HepG2 (cell line): ENCODE data around the gene PARP15. TPM values are rescaled to one million over a fixed set of nuclear protein-coding genes. Genes with fewer than 3 reads are reported as not detected.

Experiments
- ATAC-seq: fragments of 200-7000 bp; cut with Tn5 transposase; 3 replicates; pipeline ENCODE4 v1.9.1; 2020; ENCODE audit warnings: mild to moderate bottlenecking, moderate library complexity
- BruUV-seq: library from RNA; stranded (reverse); fragments of 400-500 nt; replicated peaks from 2 replicates; lab custom pipeline; 2021; lab: Mats Ljungman, UMichigan
- CTCF ChIA-PET: fragments of 300-600 bp; formaldehyde crosslinking; extraction: SDS; loops from one replicate; lab custom pipeline; 2021; ENCODE audit warnings: low total read pairs, inconsistent platforms, low intra/inter-chr PET ratio; lab: Yijun Ruan, JAX
- POLR2A ChIA-PET: fragments of 350-600 bp; sonication (Branson Sonifier 250); formaldehyde crosslinking; loops from one replicate; lab custom pipeline; 2020; ENCODE audit warnings: antibody characterized with exemption, inconsistent platforms; lab: Yijun Ruan, JAX
- DNase-seq: peaks from one replicate; pipeline ENCODE4 v3.0.0-alpha.2; 2015; ENCODE audit warnings: low spot score
- FAIRE-seq: peaks from 3 replicates; lab custom pipeline; 2011; peaks lifted over from hg19 to GRCh38; lab: Jason Lieb, UNC
- H2AFZ ChIP-seq: one replicate; pipeline ENCODE4 v1.6.1; 2011; ENCODE audit warnings: low read length, inconsistent platforms
- H3K27ac ChIP-seq: fragments of 300-600 bp; 3 replicates; pipeline ENCODE4 v1.8.0; 2011; ENCODE audit warnings: mixed run types, mild to moderate bottlenecking, mixed read lengths, low read length, inconsistent platforms; ENCODE audit not compliant: insufficient read depth; ENCODE audit errors: extremely low read length
- H3K27me3 ChIP-seq, 2 experiments: fragments of 200-600 bp in 1 of 2; 2 replicates in 1 of 2; 3 replicates in 1 of 2; pipeline versions ENCODE4 v1.6.0 to v1.8.0; 2011; ENCODE audit warnings: low read length in 2 of 2, mild to moderate bottlenecking in 2 of 2, moderate library complexity in 2 of 2, inconsistent platforms in 1 of 2; ENCODE audit not compliant: insufficient read depth in 2 of 2, control insufficient read depth in 1 of 2
- H3K36me3 ChIP-seq, 2 experiments: fragments of 200-600 bp in 1 of 2; replicated peaks in 1 of 2; 2 replicates in 1 of 2; 3 replicates in 1 of 2; pipeline versions ENCODE4 v1.5.1 to v1.8.0; 2011; ENCODE audit warnings: low read length in 2 of 2, inconsistent platforms in 1 of 2; ENCODE audit not compliant: insufficient read depth in 2 of 2, control insufficient read depth in 1 of 2
- H3K4me1 ChIP-seq: 2 replicates; pipeline ENCODE4 v1.5.1; 2012; ENCODE audit warnings: low read length, inconsistent platforms; ENCODE audit not compliant: insufficient read depth
- H3K4me2 ChIP-seq: 2 replicates; pipeline ENCODE4 v1.6.0; 2011; ENCODE audit warnings: low read depth, low read length, inconsistent platforms
- H3K4me3 ChIP-seq, 3 experiments: fragments of 200-600 bp in 1 of 3; sonication (generic), shearing (Covaris generic) in 1 of 3; replicated peaks in 1 of 3; 2 replicates each; pipeline ENCODE4 v1.5.1; 2011 to 2016; ENCODE audit warnings: low read length in 3 of 3, inconsistent platforms in 2 of 3, low read depth in 2 of 3, mild to moderate bottlenecking in 2 of 3, control low read depth in 1 of 3, mixed read lengths in 1 of 3; ENCODE audit not compliant: insufficient read depth in 1 of 3
- H3K79me2 ChIP-seq: one replicate; pipeline ENCODE4 v1.6.1; 2011; ENCODE audit warnings: low read length, inconsistent platforms; ENCODE audit not compliant: insufficient read depth
- H3K9ac ChIP-seq: 2 replicates; pipeline ENCODE4 v1.6.0; 2011; ENCODE audit warnings: mild to moderate bottlenecking, low read depth, low read length, inconsistent platforms; ENCODE audit not compliant: insufficient read depth
- H3K9me3 ChIP-seq: 2 replicates; pipeline ENCODE4 v1.5.1; 2012; ENCODE audit warnings: mild to moderate bottlenecking, low read length
- H4K20me1 ChIP-seq: 2 replicates; pipeline ENCODE4 v1.6.0; 2011; ENCODE audit warnings: inconsistent platforms, mild to moderate bottlenecking, low read length, moderate library complexity; ENCODE audit not compliant: insufficient read depth
- ATF2 ChIP-seq: sonication (generic); formaldehyde crosslinking; IDR thresholded peaks from 2 replicates; pipeline ENCODE4 v1.4.0; 2020; ENCODE audit warnings: missing genetic modification reagents
- HNRNPL ChIP-seq: fragments of 200-400 bp; formaldehyde crosslinking; IDR thresholded peaks from 2 replicates; pipeline ENCODE4 v1.6.1; 2017; ENCODE audit warnings: mild to moderate bottlenecking, low read depth, low read length
- NFRKB ChIP-seq: fragments of 450-650 bp; IDR thresholded peaks from 2 replicates; pipeline ENCODE4 v1.6.1; 2017
- PREB ChIP-seq: sonication (generic); formaldehyde crosslinking; IDR thresholded peaks from 2 replicates; pipeline ENCODE4 v1.4.0; 2020; ENCODE audit warnings: missing genetic modification reagents
- RCOR2 ChIP-seq: IDR thresholded peaks from 2 replicates; pipeline ENCODE4 v1.6.1; 2016; ENCODE audit warnings: missing biosample characterization, missing genetic modification reagents
- REXO4 ChIP-seq: sonication (generic); formaldehyde crosslinking; IDR thresholded peaks from 2 replicates; pipeline ENCODE4 v1.8.0; 2022; ENCODE audit warnings: missing genetic modification reagents, mild to moderate bottlenecking, borderline replicate concordance
- YEATS2 ChIP-seq: sonication (generic); formaldehyde crosslinking; IDR thresholded peaks from 2 replicates; pipeline ENCODE4 v1.4.0; 2020; ENCODE audit warnings: missing genetic modification reagents, borderline replicate concordance
- ZMYM4 ChIP-seq: sonication (generic); formaldehyde crosslinking; IDR thresholded peaks from 2 replicates; pipeline ENCODE4 v1.8.1; 2023; ENCODE audit warnings: mild to moderate bottlenecking, missing genetic modification reagents
- ZNF567 ChIP-seq: sonication (generic); formaldehyde crosslinking; IDR thresholded peaks from 2 replicates; pipeline ENCODE4 v1.8.1; 2023; ENCODE audit warnings: mild to moderate bottlenecking, missing genetic modification reagents, borderline replicate concordance
- ZNF672 ChIP-seq: sonication (generic); formaldehyde crosslinking; IDR thresholded peaks from 2 replicates; pipeline ENCODE4 v1.8.1; 2022; ENCODE audit warnings: missing genetic modification reagents
- ZNF83 ChIP-seq: sonication (generic); formaldehyde crosslinking; IDR thresholded peaks from 2 replicates; pipeline ENCODE4 v1.4.0; 2020; ENCODE audit warnings: missing genetic modification reagents, mild to moderate bottlenecking, borderline replicate concordance
- ZNF879 ChIP-seq: sonication (generic); formaldehyde crosslinking; IDR thresholded peaks from 2 replicates; pipeline ENCODE4 v1.8.1; 2023; ENCODE audit warnings: missing genetic modification reagents
- ZSCAN9 ChIP-seq: IDR thresholded peaks from 2 replicates; pipeline ENCODE4 v1.6.1; 2016; ENCODE audit warnings: borderline replicate concordance
- WGBS: methylation state at CpG from one replicate; pipeline ENCODE4 v1.1.6; 2017; ENCODE audit warnings: low lambda C conversion rate; 5-methylcytosine and 5-hydroxymethylcytosine counted together
- in situ Hi-C: cut with HindIII; loops from 2 replicates; pipeline ENCODE4 v1.10.0; 2017; ENCODE audit warnings: low pct_unique_long_range_greater_than_20kb; ENCODE audit not compliant: extremely low pct_ligation_motif_present
- intact Hi-C: fragments of 100-400 bp; cut with micrococcal nuclease; formaldehyde crosslinking; loops from one replicate; pipeline ENCODE4 v1.10.0; 2022; ENCODE audit not compliant: unreplicated experiment
- polyA plus RNA-seq, 8 experiments: library from polyadenylated mRNA; depleted of rRNA in 3 of 8; stranded (reverse) in 7 of 8; unstranded in 1 of 8; fragments of >200 nt; fragmentation: Illumina TruSeq in 4 of 8; extraction: Trizol in 4 of 8; gene quantifications; 2 replicates each; pipeline versions ENCODE4 v1.2.1 to v1.2.3, GENCODE V29; 2011 to 2016; ENCODE audit warnings: low read depth in 4 of 8, missing spikeins in 1 of 8, mixed read lengths in 1 of 8; ENCODE audit not compliant: insufficient read depth in 1 of 8
- total RNA-seq, 5 experiments: library from RNA; depleted of rRNA; stranded (reverse); fragments of >200 nt; fragmentation: Illumina TruSeq; extraction: Trizol; gene quantifications; 2 replicates each; pipeline ENCODE4 v1.2.3, GENCODE V29; 2016; ENCODE audit warnings: low read depth in 1 of 5

Gene PARP15
- total and polyA plus RNA-seq, 2 of the 13 experiments (the other 11 are each of a cell fraction or from before 2014, with no cell fraction given), result 0.02 TPM; not detected in 1

- CTCF ChIA-PET, result interaction anchor here (1.5 to 4.0 kb wide), 3 partner anchors 101 to 121 kb away, joined by 4 to 39 read pairs (median 6); partner anchors contain the start of gene PARP14
- intact Hi-C loops, result loop anchor here (1.0 to 2.0 kb wide), 3 partner anchors 91 to 119 kb away; no protein-coding TSS in a partner anchor
- no peak for DNase-seq
- Histone ChIP-seq H2AFZ (no peak overlapping the region), H3K9ac (no peak overlapping the region), H3K27me3 (no peaks in the 10 kb centered on the region), H3K9me3 (no peaks in the 10 kb centered on the region), H3K4me3 (no peak overlapping the region), H3K27ac (no peak overlapping the region), H3K79me2 (peaks cover 2% of the 10 kb centered on the region), H4K20me1 (no peaks in the 10 kb centered on the region), H3K4me2 (no peak overlapping the region), H3K4me1 (peaks cover 18% of the 10 kb centered on the region), H3K36me3 (no peaks in the 10 kb centered on the region)
- POLR2A ChIA-PET, result no interaction called here
- 98% methylated on average over 3 of the region's 3 CpGs for WGBS
- ATAC-seq, result no peak
- TF ChIP-seq YEATS2 (CRISPR knock-in tag), result no peak
- TF ChIP-seq ZMYM4 (CRISPR knock-in tag), result no peak
- no peak for TF ChIP-seq ZNF567
- no peak for TF ChIP-seq ZNF672 (CRISPR knock-in tag)
- TF ChIP-seq ZSCAN9 (CRISPR knock-in tag), result no peak
- in situ Hi-C loops, result loop anchor here (5.0 kb wide), 1 partner anchor 117 kb away; no protein-coding TSS in a partner anchor
- BruUV-seq, result no TSS peak
- FAIRE-seq, result no peak
These were observed 17.5 kb upstream of the PARP15 start for GRCh38 chr3:122559906-122560305.

- no peak overlapping the region for H3K27ac ChIP-seq
- POLR2A ChIA-PET, result no interaction called here
- H2AFZ ChIP-seq, result no peak overlapping the region
- no TSS peak for BruUV-seq
- no peaks in the 10 kb centered on the region for H4K20me1 ChIP-seq
- DNase-seq (peak; percentile 58), FAIRE-seq (no peak), ATAC-seq (no peak)
- H3K79me2 ChIP-seq, result peaks cover 2% of the 10 kb centered on the region
- peaks cover 26% of the 10 kb centered on the region for H3K4me1 ChIP-seq
- no peaks in the 10 kb centered on the region for H3K27me3 ChIP-seq
- no peak overlapping the region for H3K9ac ChIP-seq
- in situ Hi-C loops (no loop called here), intact Hi-C loops (loop anchor here (1.0 to 2.0 kb wide), 3 partner anchors 90 to 119 kb away; no protein-coding TSS in a partner anchor)
- WGBS, result 53% methylated on average over 1 of the region's 1 CpG
- no peak overlapping the region for H3K4me2 ChIP-seq
- H3K9me3 ChIP-seq, result no peaks in the 10 kb centered on the region
- no peak overlapping the region for H3K4me3 ChIP-seq
- CTCF ChIA-PET, result interaction anchor here (1.5 to 4.0 kb wide), 3 partner anchors 100 to 120 kb away, joined by 4 to 39 read pairs (median 6); partner anchors contain the start of gene PARP14
- no peaks in the 10 kb centered on the region for H3K36me3 ChIP-seq
- TF ChIP-seq HNRNPL (no peak), ZNF83 (CRISPR knock-in tag) (no peak), ZNF879 (no peak), REXO4 (CRISPR knock-in tag) (no peak), ATF2 (CRISPR knock-in tag) (peak; percentile 76), PREB (no peak), NFRKB (no peak), RCOR2 (no peak)
These were observed 16.8 kb upstream of the PARP15 start for GRCh38 chr3:122560680-122561079.
